ENCODE results near the gene CCNQ.
"Not testable (repeated sequence)": the region's sequence is repeated elsewhere in the genome, so short reads cannot be mapped to it uniquely, and the experiment has no call there.

The CCNQ gene

DNA sequence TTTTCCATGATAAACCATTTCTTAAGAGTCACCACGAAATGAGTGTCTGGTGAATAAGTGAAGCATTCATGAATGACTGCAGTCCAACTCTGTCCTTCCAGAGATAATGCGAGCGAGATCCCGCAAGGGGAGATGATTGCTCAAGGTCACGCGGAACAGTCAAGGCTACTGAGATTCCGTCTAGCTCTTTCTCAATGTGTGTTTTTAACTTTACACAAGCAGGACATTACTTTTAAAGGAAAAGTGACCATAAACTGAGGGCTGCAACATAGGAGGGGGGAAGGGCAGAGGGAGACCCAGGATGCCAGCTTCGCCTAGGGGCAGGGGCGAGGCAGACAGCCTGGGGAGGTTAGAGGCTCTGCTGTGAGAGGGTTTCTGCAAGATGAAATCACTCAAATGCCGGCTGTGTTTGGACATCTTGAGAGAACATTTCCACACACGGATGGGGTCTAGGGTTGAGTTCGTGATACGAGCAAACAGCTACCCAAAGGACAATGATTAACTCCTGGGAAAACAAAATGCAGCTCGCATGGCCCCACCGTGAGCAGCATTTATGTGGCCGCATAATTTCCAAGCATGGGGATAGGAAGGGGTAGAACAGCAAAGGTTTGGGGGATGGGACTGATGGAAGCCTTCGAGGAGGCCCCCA is 23.8 kb upstream of the CCNQ start:
- FAIRE-seq: no peak

GRCh38 chrX:153621949-153622598 is 23.1 kb upstream of the CCNQ start:
- FAIRE-seq: no peak

GRCh38 chrX:153620576-153620975 is 21.6 kb upstream of the CCNQ start:
- peak; percentile 55 for FAIRE-seq

GRCh38 chrX:153614818-153615217 is 15.9 kb upstream of the CCNQ start:
- FAIRE-seq: no peak

- no peak for FAIRE-seq
Measured at GRCh38 chrX:153612413-153612812, 13.5 kb upstream of the CCNQ start.

- FAIRE-seq: no peak
Measured at GRCh38 chrX:153611298-153612095, 12.6 kb upstream of the CCNQ start.

GRCh38 chrX:153610836-153611213 is 11.9 kb upstream of the CCNQ start:
- no peak for FAIRE-seq

DNA sequence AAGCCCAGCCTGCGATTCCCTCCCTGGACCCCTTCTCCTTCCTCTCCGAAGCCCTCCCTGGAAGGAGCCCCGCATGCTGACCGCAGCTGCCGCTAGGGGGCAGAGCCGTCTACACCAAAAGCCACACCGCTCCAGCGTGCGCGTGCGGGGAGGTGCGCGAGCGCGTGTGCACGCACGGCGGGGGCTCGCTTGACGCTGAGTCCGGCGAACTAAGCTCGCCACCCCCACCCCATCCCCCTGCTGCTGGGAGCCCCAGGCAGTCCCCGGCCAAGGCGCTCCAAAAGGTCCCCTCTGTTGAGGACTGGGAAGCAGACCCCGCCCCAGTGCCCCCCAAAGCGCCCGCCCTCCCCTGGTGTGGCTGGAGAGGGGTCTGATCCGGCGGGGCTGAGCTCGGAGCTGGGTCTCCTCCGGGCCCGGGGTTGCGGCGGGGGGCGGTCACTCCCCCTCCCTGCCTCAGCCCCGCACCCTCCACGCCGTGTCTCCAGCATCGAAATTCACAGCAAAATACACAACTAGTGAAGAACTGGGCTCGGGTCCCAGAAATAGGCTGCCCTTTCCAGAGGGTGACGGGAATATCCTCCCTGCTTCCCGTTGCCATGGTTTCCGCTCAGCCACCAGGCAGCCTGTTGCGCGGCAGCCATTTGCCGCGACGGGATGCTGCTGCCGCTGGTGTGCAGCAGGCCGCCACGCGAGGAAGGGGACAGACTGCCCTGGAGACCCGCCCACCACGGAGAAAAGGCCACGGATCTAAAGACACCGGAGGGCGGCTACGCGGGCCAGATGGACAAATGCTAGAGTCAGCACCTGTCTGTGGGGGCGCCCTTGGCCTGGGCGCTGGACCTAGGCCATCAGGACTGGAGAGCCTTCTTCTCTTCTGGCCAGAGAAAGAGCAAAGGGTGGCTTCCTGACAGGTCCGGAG is 11.2 kb upstream of the CCNQ start:
- no peak for FAIRE-seq

DNA sequence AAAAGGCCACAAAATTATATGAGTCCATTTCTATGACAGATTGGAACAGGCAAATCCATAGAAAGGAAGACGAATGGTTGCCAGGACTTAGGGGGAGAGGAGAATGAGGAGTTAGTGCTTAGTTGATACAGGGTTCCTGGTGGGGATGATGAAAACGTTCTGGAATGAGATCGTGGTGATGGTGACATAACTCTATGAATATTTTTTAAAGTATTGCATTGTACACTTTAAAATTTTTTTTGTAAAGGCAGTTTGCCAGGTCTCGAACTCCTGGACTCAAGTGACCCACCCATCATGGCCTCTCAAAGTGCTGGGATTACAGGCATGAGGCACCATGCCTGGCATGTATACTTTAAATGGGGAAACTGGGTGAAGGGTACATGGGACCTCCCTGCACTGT is 9.9 kb upstream of the CCNQ start:
- FAIRE-seq: no peak

- FAIRE-seq: no peak
Measured at GRCh38 chrX:153608376-153608775, 9.4 kb upstream of the CCNQ start.

GRCh38 chrX:153606503-153606902 is 7.6 kb upstream of the CCNQ start:
- FAIRE-seq: no peak

- FAIRE-seq: not testable (repeated sequence)
Measured at GRCh38 chrX:153604666-153605380, 5.9 kb upstream of the CCNQ start.

- no peak for FAIRE-seq
Measured at GRCh38 chrX:153603131-153603656, 4.3 kb upstream of the CCNQ start.

- no peak for FAIRE-seq
Measured at GRCh38 chrX:153602601-153603000, 3.7 kb upstream of the CCNQ start.

GRCh38 chrX:153601511-153602110 is 2.7 kb upstream of the CCNQ start:
- no peak for FAIRE-seq

DNA sequence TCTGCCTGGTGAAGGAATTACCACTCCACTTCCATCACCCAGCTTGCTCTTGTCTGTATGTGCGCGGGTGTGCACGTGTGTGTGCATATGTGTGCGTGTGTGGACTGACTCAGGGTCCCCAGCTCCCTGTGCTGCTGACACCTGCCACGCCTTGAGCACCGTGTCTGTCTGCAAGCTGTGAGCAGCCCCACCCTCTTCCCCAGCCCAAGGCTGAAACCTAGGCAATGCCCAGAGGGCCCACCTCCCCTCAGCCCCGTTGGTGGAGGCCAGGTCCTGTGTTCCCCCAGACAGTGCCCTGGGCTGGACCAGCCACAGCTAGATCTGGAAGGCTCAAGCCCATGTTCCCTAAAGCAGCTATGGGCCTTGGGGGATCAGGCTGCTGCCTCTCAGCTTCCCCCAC is 2.0 kb upstream of the CCNQ start:
- no peak for FAIRE-seq

- FAIRE-seq: no peak
Measured at GRCh38 chrX:153600032-153600373, 1.1 kb upstream of the CCNQ start.

GRCh38 chrX:153599192-153600031 is 473 bp upstream of the CCNQ start:
- FAIRE-seq: no peak

GRCh38 chrX:153596981-153597750 is 1.8 kb downstream of the CCNQ start:
- FAIRE-seq: peak; percentile 14
